K562 (cell line): Measurements from ENCODE around the gene ANKRD12. TPM values are rescaled to one million over a fixed set of nuclear protein-coding genes. Genes with fewer than 3 reads are reported as not detected.

ENCODE experiments used
- BRD9 ChIP-seq: fragments of 450-650 bp; IDR thresholded peaks from 2 replicates; pipeline ENCODE4 v1.6.1; 2018; ENCODE audit warnings: low read depth; ENCODE audit not compliant: partially characterized antibody
- CBFA2T3 ChIP-seq: fragments of 450-650 bp; IDR thresholded peaks from 2 replicates; pipeline ENCODE4 v1.6.1; 2017
- CCAR2 ChIP-seq: fragments of 200-400 bp; formaldehyde crosslinking; IDR thresholded peaks from 2 replicates; pipeline ENCODE4 v1.6.1; 2017; ENCODE audit warnings: mild to moderate bottlenecking, low read depth, low read length
- CHD4 ChIP-seq: fragments of 200-600 bp; sonication (generic); IDR thresholded peaks from 3 replicates; pipeline ENCODE4 v1.6.1; 2012; ENCODE audit warnings: low read depth, mild to moderate bottlenecking, mixed read lengths, low read length, inconsistent platforms; ENCODE audit not compliant: insufficient read depth, insufficient replicate concordance, poor library complexity, severe bottlenecking
- CTBP1 ChIP-seq: fragments of 450-650 bp; IDR thresholded peaks from 2 replicates; pipeline ENCODE4 v1.6.1; 2016; ENCODE audit warnings: borderline replicate concordance
- E2F3 ChIP-seq: fragments of 250-450 bp; sonication (Bioruptor Pico); IDR thresholded peaks from 2 replicates; pipeline ENCODE4 v1.4.0; 2020; ENCODE audit warnings: mild to moderate bottlenecking
- E2F8 ChIP-seq: fragments of 450-650 bp; IDR thresholded peaks from 2 replicates; pipeline ENCODE4 v1.7.1; 2018; ENCODE audit warnings: mild to moderate bottlenecking, low read depth; ENCODE audit not compliant: partially characterized antibody
- E4F1 ChIP-seq: fragments of 250-450 bp; sonication (Bioruptor Pico); IDR thresholded peaks from 2 replicates; pipeline ENCODE4 v1.5.0; 2021; ENCODE audit warnings: mild to moderate bottlenecking, borderline replicate concordance
- EP300 ChIP-seq: IDR thresholded peaks from 2 replicates; pipeline ENCODE4 v1.6.1; 2012; ENCODE audit warnings: low read length, improper control_type of control experiment
- FOXM1 ChIP-seq, 2 experiments: fragments of 450-650 bp in 1 of 2; sonication (generic) in 1 of 2; formaldehyde crosslinking in 1 of 2; IDR thresholded peaks; 2 replicates each; pipeline versions ENCODE4 v1.6.1 to v1.9.0; 2017 to 2022; ENCODE audit warnings: low read depth in 2 of 2, mild to moderate bottlenecking in 2 of 2, missing genetic modification reagents in 1 of 2, moderate library complexity in 1 of 2
- GABPA ChIP-seq: fragments of 200-800 bp; sonication (Bioruptor generic); conservative IDR thresholded peaks from 2 replicates; pipeline ENCODE4 v1.6.1; 2016; ENCODE audit warnings: low read depth, missing genetic modification characterization, missing compliant biosample characterization
- HDAC2 ChIP-seq: fragments of 450-650 bp; IDR thresholded peaks from 2 replicates; pipeline ENCODE4 v1.6.1; 2016; ENCODE audit warnings: mild to moderate bottlenecking
- HNRNPLL ChIP-seq: fragments of 200-400 bp; formaldehyde crosslinking; IDR thresholded peaks from 2 replicates; pipeline ENCODE4 v1.6.1; 2017; ENCODE audit warnings: low read length, low read depth, mild to moderate bottlenecking; ENCODE audit not compliant: poor library complexity, severe bottlenecking
- KDM1A ChIP-seq, 2 experiments: fragments of 450-650 bp; IDR thresholded peaks; 2 replicates each; pipeline ENCODE4 v1.6.1; 2016; ENCODE audit warnings: mild to moderate bottlenecking in 2 of 2
- KLF10 ChIP-seq: fragments of 250-450 bp; sonication (Bioruptor Pico); IDR thresholded peaks from 2 replicates; pipeline ENCODE4 v1.6.1; 2021; ENCODE audit warnings: matching md5 sums
- LARP7 ChIP-seq: fragments of 450-650 bp; IDR thresholded peaks from 2 replicates; pipeline ENCODE4 v1.6.1; 2016
- MEF2A ChIP-seq: IDR thresholded peaks from 2 replicates; pipeline ENCODE4 v1.6.1; 2011; ENCODE audit warnings: low read depth, mild to moderate bottlenecking, low read length, moderate library complexity; ENCODE audit not compliant: control insufficient read depth
- NCOA6 ChIP-seq: fragments of 450-650 bp; IDR thresholded peaks from 2 replicates; pipeline ENCODE4 v1.6.1; 2017; ENCODE audit warnings: mild to moderate bottlenecking
- NCOR1 ChIP-seq: fragments of 450-650 bp; IDR thresholded peaks from 2 replicates; pipeline ENCODE4 v1.6.1; 2016; ENCODE audit warnings: mild to moderate bottlenecking, moderate library complexity
- OTX1 ChIP-seq: fragments of 450-650 bp; formaldehyde crosslinking; IDR thresholded peaks from 2 replicates; pipeline ENCODE4 v1.4.0; 2022; ENCODE audit warnings: mild to moderate bottlenecking
- PCBP1 ChIP-seq: fragments of 200-400 bp; formaldehyde crosslinking; IDR thresholded peaks from 2 replicates; pipeline ENCODE4 v1.6.1; 2018; ENCODE audit warnings: mild to moderate bottlenecking, low read depth, low read length; ENCODE audit not compliant: poor library complexity, severe bottlenecking
- RBM39 ChIP-seq: fragments of 200-400 bp; formaldehyde crosslinking; optimal IDR thresholded peaks from 2 replicates; pipeline ENCODE3; 2018; ENCODE audit warnings: low read depth, low read length
- RCOR1 ChIP-seq, 2 experiments: IDR thresholded peaks; 2 replicates each; pipeline ENCODE4 v1.6.1; 2012; ENCODE audit warnings: low read depth in 2 of 2, low read length in 2 of 2, borderline replicate concordance in 1 of 2, improper control_type of control experiment in 1 of 2
- RFX1 ChIP-seq: fragments of 450-650 bp; IDR thresholded peaks from 2 replicates; pipeline ENCODE4 v1.6.1; 2016; ENCODE audit warnings: mild to moderate bottlenecking, moderate library complexity
- RFX7 ChIP-seq: fragments of 250-450 bp; sonication (Bioruptor Pico); IDR thresholded peaks from 2 replicates; pipeline ENCODE4 v1.5.1; 2021; ENCODE audit warnings: mild to moderate bottlenecking
- ZNF589 ChIP-seq: fragments of 200-800 bp; sonication (Bioruptor generic); IDR thresholded peaks from 2 replicates; pipeline ENCODE4 v1.6.1; 2016; ENCODE audit warnings: low read depth, missing genetic modification characterization, missing compliant biosample characterization
- ZNF778 ChIP-seq: fragments of 450-650 bp; formaldehyde crosslinking; IDR thresholded peaks from 2 replicates; pipeline ENCODE4 v1.4.0; 2020; ENCODE audit warnings: mild to moderate bottlenecking, moderate library complexity
- ZNF780A ChIP-seq: fragments of 250-450 bp; sonication (Bioruptor Pico); IDR thresholded peaks from 2 replicates; pipeline ENCODE4 v1.5.0; 2021; ENCODE audit warnings: mild to moderate bottlenecking
- polyA plus RNA-seq, 8 experiments: library from polyadenylated mRNA; depleted of rRNA in 4 of 8; stranded (reverse) in 5 of 8; unstranded in 3 of 8; fragments of >200 nt; fragmentation: Nextera tagmentation in 2 of 8; fragmentation: Illumina TruSeq in 1 of 8; extraction: Ambion mirVana in 2 of 8; extraction: Trizol in 1 of 8; gene quantifications; 2 replicates each; pipeline versions ENCODE4 v1.2.1 to v1.2.3, GENCODE V29; 2011 to 2014; ENCODE audit warnings: inconsistent platforms in 1 of 8, missing spikeins in 1 of 8
- total RNA-seq, 7 experiments: library from RNA; depleted of rRNA in 6 of 7; stranded (reverse); fragments of >200 nt in 6 of 7; fragmentation: Illumina TruSeq in 2 of 7; extraction: Trizol in 2 of 7; gene quantifications; 2 replicates each; pipeline versions ENCODE4 v1.2.1 to v1.2.3, GENCODE V29; 2011 to 2021; ENCODE audit warnings: low replicate concordance in 1 of 7

Gene ANKRD12
- total and polyA plus RNA-seq, 9 of the 15 experiments (the other 6 are each of a cell fraction or from before 2014, with no cell fraction given), result 6.6 to 28.2 (median 16.0) TPM

- no peak for TF ChIP-seq LARP7
- peak; percentile 37; the same call in 1 of the 2 replicates for TF ChIP-seq EP300
- no peak for TF ChIP-seq BRD9
- TF ChIP-seq KDM1A (IDR thresholded peaks at IDR 0.05), result peak; percentile 62 to 75
- TF ChIP-seq FOXM1 (IDR thresholded peaks at IDR 0.05; ENCODE audit: low read depth), result 0 out of 2 replicates have a peak, but pooled peaks have one; percentile 20
- no peak for TF ChIP-seq FOXM1 (CRISPR knock-in tag; IDR thresholded peaks at IDR 0.05; ENCODE audit: low read depth)
- TF ChIP-seq CTBP1, result no peak
- no peak for TF ChIP-seq CHD4
- TF ChIP-seq ZNF778 (CRISPR knock-in tag), result no peak
- TF ChIP-seq PCBP1, result no peak
- TF ChIP-seq RFX1, result no peak
- TF ChIP-seq HDAC2, result peak; percentile 61; the same call in 1 of the 2 replicates
- no peak for TF ChIP-seq HNRNPLL
- no peak for TF ChIP-seq OTX1 (CRISPR knock-in tag)
- TF ChIP-seq MEF2A, result no peak
- TF ChIP-seq KLF10, result no peak
- no peak for TF ChIP-seq E2F8
- no peak for TF ChIP-seq E4F1 (CRISPR knock-in tag)
- no peak for TF ChIP-seq ZNF589 (CRISPR knock-in tag)
- peak in 1 of 2 experiments; percentile 90; a peak in 2 of 4 replicates for TF ChIP-seq RCOR1 (IDR thresholded peaks at IDR 0.05; ENCODE audit: borderline replicate concordance in 1 of 2, low read depth in 2 of 2, low read length in 2 of 2)
- TF ChIP-seq NCOA6, result no peak
- peak; percentile 74 for TF ChIP-seq CBFA2T3
- TF ChIP-seq NCOR1, result peak; percentile 51
- no peak for TF ChIP-seq ZNF780A (CRISPR knock-in tag)
- TF ChIP-seq RFX7, result no peak
- no peak for TF ChIP-seq RBM39
- TF ChIP-seq CCAR2, result no peak
- TF ChIP-seq E2F3 (CRISPR knock-in tag), result no peak
- no peak for TF ChIP-seq GABPA
Measured at GRCh38 chr18:9319333-9319732, 182.8 kb downstream of the ANKRD12 start (continued).
